Stimulated activated CD8-positive, alpha-beta memory T cell treated with anti-CD3 and anti-CD28 coated beads, Interleukin-7, amount 100 ng/mL, for 4 hours (primary cell): ENCODE data around the gene GALM.

ENCODE experiments used
- DNase-seq, 2 donors: peaks; one replicate each; pipeline ENCODE4 v3.0.0-alpha.2; 2020; ENCODE audit warnings: low read depth in 2 of 2

The GALM gene

DNA sequence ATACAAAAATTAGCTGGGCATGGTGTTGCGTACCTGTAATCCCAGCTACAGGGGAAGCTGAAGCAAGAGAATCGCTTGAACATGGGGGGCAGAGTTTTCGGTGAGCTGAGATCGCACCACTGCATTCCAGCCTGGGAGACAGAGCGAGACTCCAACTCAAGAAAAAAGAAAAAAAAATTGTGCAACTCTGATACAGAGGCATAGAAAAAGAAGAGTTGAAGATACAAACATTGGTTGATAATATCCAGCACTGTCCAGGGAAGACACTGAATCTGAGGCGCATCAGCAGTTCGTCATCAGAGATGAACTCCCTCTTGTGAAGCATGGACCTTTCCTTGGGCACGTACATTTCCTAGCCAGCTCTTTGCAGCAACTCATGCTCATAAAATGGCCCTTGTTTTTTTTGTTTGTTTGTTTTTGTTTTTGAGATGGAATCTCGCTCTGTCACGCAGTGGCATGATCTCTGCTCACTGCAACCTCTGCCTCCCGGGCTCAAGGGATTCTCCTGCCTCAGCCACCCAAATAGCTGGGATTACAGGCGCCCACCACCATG, 16.7 kb upstream of the GALM start:
- no peak for DNase-seq

DNA sequence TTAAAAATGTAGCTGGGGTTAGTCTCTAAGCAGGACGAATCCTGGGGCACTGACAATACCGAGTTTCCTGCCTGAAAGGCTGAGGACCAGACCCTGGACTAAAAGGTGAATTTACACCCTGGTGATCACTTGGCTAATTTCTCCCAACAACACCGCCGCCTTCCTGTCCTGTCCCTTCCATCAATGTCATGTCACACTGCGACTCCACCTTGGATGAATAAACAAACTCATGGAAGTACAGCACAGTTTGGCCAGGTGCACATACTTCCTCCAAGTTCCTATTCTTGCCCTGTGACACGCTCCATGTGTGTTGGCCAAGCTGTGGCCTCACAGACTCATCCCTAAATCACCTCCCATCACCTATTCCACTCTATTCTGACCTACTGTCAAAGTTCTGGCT, 15.9 kb upstream of the GALM start:
- DNase-seq, result no peak

DNA sequence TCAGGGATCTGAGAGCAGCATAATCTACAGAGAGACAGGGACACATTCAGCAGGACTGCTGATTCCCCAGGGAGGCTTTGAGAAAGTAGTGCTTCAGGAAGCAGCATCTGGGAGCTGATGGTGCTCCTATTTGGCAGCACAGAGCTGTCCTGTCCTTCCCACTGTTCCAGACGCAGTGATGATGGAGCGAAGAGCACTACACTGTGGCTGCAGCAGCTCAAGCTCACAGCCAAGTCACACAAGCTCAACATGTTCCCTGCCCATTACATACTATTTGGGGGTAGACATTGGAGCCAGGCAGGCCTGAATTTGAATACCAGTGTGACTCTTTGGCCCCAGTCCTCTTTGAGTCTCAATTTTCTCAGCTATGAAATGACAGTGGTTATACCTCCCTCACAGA, 15.2 kb upstream of the GALM start:
- no peak for DNase-seq

DNA sequence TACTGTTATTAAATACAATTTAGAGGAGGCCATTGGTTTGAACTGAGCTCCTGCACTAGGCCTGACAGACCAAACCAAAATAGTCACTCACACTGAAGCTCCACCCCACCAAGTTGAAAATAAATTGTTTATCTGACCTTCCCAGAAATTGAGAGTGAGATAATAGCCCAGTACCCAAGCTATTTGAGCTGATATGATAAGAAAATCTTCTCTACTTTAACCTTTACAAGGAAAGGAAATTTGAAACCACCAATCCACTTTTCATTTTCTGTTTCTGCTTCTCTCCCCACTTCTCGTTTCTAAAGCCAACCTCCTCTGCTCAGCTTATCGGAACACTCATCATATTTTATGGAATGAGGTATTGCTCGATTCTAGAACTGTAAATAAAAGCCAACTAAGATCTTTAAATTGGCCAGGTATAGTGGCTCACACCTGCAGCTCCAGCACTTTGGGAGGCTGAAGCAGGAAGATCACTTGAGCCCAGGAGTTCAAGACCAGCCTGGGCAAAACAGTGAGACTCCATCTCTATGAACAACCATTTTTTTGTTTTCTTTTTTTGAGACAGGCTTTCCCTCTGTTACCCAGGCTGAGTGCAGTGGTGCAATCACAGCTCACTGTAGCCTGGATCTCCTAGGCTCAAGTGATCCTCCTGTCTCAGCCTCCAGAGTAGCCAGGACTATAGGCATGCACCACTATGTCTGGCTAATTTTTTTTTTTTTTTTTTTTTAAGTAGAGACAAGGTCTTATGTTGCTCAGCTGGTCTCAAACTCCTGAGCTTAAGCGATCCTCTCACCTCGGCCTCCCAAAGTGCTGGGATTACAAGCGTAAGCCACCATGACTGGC, 13.3 kb upstream of the GALM start:
- DNase-seq, result no peak

DNA sequence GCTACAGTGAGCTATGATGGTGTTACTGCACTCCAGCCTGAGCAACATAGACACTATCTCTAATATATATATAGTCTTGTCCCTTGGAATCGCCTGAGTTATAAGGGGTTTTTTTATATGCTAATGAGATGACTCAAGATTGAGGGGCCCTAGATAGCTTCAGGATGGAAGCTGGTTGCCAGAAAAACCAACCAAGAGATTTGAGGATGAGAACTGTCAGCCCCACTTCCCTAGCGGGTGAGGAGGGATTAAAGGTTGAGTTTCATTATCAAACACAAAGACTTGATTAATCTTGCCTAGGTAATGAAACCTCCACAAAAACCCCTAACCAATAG, 12.6 kb upstream of the GALM start:
- DNase-seq, result no peak

DNA sequence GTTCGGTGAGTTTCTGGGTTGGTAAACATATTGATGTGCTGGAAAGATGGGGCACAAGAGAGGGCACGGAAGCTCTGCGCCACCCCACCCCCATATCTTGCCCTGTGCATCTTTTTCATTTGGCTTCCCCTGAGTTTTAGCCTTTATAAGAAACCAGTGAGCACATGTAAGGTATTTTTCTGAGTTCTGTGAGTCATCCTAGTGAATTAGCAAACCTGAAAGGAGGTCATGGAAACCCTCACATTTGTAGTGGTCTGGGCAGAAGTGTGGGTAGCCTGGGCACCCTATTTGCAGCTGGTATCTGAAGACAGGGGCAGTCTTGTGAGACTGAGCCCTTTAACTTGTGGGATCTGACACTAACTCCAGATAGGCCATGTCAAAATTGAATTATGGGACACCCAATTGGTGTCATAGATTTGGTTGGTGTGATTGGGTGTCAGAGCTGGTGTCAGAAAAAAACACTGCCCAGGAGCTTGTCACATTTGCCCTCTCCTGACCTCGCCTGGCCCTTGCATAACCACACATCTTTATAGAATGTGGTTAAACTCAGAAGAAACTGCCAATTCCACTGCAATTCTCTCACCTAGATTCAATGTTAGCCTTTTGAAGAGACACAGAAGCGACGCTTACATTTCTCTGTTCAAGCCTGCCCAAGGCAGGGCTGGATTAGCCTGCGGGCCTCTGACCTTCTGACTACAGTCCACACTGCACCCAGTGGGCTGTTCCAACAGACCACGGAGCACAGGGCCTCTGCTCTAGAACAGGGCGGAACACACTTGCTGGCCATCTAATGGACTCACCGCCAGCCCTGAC, 12.0 kb upstream of the GALM start:
- peak; percentile 30 to 56 for DNase-seq

DNA sequence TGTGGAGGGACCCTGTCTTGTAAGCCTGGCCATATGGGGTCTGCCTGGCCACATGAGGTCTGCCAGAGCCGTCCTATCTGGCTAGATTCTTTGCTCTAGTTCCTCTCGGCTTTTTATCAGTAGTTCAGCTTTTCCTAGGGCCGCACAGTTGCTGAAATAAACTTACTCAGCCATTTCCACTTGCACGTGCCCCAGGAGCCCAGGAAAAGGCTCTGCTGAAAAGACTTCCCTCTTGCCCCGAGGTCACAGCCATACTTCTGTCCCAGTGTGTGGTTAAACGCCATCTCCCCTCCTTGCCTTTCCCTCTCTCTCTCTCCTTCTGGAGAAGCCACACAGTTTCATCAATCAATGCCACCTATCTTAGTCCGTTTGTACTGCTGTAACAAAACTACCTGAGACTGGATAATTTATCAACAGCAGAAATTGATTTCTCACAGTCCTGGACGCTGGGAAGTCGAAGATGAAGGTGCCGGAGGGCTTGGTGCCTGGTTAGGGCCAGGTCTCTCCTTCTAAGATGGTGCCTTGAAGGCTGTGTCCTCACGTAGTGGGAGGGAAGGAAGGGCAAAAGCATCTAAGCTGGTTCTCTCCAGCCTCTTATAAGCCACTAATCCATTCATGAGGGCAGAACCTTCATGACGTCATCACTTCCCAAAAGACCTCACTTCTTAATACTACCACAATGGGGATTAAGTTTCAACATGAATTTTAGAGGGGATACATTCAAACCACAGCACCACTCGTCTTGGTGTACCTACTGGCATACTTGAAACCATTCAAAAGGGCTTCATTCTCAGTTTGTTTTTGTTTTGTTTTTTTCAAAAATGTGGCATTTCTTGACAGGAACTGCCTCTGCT, 11.2 kb upstream of the GALM start:
- no peak for DNase-seq

DNA sequence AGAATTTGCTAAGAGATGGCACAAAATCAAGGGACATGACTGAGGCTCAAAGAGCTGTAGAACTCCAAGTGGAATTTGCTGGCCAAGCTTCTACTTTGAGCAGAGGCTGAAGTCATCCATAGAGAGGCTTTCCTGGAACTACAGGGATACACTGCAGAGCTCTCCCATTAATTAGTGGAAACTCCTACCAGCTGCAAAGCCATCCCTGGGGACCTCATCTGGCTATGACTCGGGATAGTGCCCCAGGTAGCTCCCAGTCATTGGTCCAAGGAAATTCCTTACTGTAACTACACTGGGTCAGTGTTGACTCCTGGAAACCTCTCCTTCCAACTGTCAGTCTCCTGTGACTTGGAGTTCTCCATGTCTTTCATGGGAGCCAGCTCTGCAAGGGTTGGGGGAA, 10.5 kb upstream of the GALM start:
- no peak for DNase-seq

DNA sequence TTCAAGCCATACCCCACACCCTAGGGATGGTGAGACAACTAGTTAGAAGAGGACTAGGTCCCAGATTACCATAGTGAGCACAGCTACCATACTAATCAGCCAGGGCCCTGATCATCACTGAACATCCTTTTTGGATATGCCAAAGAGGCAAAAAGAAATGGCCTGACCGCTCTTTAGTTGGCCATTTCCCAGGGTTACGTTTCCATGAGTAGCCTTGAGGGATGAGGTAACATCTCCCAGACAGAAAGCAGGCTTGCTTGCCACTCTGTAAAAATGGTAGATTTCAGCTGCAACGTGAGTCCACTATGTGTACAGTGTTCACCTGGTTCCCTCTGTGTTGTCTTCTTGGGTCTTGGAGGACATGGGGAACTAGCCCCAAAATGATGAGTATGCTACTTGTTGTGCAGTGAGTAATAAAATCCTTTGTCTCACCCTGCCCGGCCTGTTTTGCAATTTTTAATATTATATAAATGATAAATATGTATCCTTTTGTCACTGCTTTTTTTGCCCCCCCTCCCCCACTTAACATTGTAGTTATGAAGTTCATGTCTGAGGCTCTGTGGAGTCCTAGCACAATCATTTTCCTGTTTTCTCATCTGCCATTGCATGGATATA, 8.9 kb upstream of the GALM start:
- no peak for DNase-seq

DNA sequence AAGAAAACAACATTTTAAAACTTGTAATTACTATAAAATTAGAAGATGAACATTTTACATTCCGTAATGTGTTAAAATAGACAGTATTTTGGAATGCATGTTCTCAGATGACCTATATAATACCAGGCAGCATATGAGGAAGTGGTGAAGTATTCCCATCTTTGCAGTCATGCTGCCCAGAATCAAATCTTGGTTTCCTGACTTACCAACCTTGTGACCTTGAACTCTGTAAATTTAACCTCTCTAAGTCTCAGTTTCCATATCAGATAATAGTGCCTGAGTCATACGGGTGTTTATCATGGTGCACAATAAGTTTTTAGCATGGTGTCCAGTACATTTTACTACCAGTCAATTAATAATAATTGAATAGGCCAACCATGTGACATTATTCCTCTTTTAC, 7.3 kb upstream of the GALM start:
- DNase-seq, result no peak

DNA sequence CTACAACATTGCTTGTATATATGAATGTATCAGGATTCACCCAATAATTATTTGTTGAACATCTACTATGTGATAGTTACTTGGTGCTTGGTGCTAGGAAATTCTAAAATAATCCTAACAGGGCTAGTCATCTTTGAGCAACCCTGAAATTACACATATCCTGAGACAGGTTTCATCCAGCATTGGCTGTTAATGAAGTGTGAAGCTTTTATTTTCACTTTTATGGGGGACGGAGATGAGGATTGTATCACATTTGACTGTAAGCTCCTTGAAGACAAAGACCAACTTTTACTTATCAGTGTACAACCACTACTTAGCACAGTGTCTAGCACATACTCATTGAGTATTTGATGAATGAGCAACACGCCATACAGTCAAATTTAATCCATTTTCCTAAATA, 6.8 kb upstream of the GALM start:
- no peak for DNase-seq

DNA sequence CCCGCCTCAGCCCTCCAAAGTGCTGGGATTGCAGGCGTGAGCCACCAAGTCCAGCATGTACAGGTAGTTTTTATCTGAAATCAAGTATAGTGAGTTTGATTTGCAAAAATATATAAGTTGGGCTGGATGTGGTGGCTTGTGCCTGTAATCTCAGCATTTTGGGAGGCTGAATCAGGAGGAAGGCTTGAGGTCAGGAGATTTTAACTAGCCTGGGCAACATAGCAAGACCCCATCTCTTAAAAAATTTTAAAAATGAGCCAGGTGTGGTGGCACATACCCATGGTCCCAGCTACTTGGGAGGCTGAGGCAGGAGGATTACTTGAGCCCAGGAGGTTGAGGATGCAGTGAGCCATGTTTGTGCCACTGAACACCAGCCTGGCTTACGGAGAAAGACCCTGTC, 5.6 kb upstream of the GALM start:
- no peak for DNase-seq

DNA sequence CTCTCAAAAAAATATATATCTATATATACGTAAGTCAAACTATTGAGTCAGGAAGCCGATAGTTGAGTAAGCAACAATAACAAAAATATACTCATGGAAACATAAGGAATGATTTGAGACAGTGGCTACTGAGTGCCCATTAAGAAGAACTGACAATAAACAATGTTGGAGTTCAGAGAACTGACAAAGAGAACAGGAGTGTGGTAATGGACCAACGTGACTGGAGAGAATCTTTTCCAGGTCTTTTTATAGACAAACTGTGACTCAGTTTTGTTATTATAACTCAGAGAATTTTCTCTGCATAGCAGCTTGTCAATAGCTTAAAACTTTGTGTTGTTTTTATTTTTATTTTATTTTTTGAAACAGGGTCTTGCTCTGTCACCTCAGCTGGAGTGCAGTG, 4.6 kb upstream of the GALM start:
- DNase-seq, result no peak

DNA sequence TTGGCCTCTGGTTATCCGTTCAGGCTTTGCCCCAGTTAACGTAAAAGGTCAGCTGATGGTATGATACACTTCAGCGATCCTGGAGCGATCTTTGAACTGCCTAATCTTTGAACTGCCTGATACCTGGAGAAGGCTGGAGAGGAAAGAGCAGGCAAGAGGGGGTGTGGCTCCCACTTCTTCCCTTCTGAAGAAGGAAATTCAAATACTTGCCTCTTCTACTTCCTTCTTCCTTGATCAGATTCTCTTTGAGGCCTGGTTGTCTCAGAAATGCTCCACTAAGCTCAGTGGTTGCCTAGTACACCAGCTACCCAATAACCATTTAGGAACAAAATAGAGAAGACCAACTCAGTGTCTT, 619 bp downstream of the GALM start:
- DNase-seq, result no peak

DNA sequence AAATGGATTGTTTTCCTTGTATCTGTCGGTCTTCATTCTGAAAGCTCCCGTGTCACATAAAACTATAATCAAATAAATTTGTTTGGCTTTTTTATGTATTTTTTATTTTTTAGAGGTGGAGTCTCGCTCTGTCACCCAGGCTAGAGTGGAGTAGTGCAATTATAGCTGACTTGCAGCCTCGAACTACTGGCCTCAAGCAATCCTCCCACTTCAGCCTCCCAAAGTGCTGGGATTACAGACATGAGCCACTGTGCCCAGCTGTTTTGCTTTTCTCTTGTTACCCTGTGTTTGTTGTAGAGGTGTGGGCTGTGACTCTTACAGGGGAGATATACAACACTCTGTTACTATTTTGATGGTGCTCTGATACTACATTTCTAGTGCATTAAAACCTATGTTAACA, 2.2 kb downstream of the GALM start:
- DNase-seq, result no peak

DNA sequence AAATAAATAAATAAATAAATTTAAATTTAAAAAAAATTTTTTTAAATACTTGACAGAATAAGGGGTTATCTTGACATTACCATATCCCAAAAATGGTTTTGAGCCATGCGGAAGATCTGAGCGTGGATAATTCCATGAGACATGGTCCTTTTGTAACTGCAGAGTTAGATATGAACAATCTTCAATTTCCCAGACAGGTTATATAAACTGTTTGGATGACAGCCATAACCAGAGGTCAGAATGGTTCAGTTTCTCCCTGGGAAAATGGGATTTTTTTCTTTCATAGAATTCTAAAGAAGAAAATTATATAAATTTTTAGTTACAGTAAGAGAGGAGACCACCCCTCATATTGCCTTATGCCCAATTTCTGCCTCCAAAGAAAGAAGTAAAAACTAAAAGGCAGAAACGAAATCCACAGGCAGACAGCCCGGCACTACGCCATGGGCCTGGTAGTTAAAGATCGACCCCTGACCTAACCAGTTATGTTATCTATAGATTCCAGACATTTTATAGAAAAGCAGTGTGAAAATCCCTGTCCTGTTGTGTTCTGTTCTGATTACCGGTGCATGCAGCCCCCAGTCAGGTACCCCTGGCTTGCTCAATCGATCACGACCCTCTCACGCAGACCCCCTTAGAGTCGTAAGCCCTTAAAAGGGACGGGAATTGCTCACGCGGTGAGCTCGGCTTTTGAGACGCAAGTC, 3.0 kb downstream of the GALM start:
- no peak for DNase-seq

DNA sequence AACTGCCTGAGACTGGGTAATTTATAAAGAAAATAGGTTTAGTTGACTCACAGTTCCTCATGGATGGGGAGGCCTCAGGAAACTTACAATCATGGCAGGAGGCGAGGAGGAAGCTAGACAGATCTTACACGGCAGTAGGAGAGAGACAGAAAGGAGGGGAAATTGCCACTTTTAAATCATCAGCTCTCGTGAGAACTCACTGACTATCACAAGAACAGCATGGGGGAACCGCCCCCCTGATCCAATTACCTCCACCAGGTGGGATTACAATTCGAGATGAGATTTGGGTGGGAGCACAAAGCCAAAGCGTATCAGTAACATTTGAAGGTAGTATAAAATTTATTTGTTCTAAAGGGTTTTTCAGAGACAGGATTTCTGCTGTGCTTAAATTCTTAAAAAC, 5.4 kb downstream of the GALM start:
- no peak for DNase-seq

DNA sequence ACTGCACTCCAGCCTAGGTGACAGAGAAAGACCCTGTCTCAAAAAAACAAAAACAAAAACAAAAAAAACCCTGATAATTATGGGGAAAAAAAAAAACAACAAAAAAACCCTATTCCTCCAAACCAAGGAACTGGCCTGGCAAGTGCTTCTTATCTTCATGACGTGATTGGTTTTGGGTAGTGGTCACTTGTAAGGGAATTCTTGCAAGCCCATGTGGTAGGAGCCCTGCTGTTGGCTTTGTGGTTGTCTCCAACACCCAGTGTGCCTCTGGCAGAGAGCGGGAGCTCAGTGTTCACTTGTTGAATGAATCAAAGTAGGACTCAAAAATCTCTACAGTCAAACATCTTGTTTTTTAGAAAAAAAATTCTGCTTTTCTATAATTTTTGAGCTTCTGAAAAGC, 6.0 kb downstream of the GALM start:
- no peak for DNase-seq

DNA sequence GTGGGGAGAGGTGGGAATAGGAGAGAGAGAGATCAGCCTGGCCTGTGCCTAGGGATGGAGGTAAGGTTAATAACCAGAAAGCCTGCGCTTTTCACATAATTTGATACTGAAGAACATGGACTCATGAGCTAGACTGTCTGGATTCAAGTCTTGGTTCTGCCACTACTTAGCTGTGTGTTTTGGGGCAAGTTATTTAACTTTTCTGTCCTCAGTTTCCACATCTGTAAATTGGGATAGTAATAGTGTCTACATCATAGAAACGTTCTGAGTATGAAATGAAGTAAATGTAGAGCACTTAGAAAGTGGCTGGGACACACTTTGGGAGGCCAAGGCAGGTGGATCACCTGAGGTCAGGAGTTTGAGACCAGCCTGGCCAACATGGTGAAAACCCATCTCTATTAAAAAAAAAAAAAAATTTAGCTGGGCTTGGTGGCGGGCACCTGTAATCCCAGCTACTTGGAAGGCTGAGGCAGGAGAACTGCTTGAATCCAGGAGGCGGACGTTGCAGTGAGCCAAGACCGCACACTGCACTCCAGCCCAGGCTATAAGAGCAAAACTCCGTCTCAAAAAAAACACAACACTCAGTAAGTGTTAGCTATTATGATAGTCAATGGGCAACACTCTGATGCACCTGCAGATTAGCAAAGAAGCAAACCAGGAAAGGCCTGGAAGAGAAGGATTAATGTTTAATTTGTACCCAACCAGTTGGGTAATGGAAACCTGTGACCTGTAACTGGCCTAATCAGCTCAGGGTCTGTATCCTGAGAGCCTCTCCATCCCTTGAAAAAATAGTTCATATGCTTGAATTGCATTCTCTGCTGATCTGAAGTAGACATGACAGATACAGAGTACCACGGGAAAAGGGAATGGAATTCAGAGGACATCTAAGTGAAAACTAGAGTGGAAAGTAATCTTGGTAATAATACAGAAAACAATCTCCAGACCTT, 6.8 kb downstream of the GALM start:
- DNase-seq, result no peak

DNA sequence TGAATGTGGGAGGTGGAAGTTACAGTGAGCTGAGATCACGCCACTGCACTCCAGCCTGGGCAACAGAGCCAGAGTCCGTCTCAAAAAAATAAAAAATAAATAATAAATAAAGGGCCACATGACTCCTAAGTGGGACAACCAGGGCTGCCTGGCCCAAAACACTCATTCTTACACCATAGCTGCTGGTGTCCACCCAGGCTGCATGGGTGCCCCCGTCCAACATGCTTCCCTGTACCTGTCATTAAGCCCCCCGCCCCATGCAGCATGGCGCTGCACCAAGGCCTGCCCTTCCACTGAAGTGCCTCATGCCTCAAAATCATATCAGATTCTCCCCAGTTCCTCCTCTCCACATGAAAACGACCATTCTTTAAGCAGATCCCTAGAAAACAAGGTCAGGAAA, 10.8 kb downstream of the GALM start:
- no peak for DNase-seq
